KBM-7 (cell line): ENCODE results near the gene PBX3.

Source experiments
- DNase-seq: peaks from one replicate; pipeline ENCODE4 v3.0.0-alpha.2; 2015
- in situ Hi-C: fragments of 300-500 bp; cut with MboI; formaldehyde crosslinking; loops from 2 replicates; pipeline ENCODE4 v1.14.3; 2020; ENCODE audit warnings: low sequenced_read_pairs, low pct_unique_long_range_greater_than_20kb, mixed read lengths

PBX3 gene

GRCh38 chr9:125996791-125997190 lies 249.6 kb downstream of the PBX3 start:
- in situ Hi-C loops, result no loop called here
- no peak for DNase-seq

DNA sequence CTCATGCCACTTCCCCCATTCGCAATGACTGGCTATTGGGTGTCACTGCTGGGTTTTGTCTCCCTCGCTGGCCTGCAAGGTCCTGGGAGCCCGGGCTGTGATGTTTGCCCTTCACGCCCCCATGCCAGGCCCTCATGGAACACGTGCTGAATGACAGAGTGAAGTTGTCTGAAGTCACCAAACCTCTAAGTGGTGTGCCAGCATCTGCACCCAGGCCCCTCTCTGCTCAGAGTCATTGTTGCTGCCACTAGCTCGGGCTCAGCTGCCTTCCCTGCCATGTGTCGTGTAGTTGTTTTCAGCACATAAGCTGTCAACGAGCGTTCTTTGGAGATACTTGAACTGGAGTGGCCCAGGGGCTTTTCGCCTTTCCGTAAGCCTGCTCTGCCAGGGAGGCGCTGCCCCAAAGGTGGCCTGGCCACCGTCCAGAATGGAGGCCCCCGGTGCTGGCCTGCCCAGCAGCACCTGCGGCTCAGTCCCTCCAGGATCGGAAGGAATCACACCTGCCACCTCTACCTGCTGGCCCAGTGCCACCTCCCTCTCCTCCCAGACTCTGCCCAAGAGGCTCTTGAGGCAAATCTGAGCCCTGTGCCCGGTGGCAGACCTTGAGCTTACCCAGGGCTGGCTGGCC lies 250.1 kb downstream of the PBX3 start:
- in situ Hi-C loops, result no loop called here
- no peak for DNase-seq

GRCh38 chr9:125998837-125999503 lies 251.8 kb downstream of the PBX3 start:
- in situ Hi-C loops, result no loop called here
- DNase-seq, result no peak

DNA sequence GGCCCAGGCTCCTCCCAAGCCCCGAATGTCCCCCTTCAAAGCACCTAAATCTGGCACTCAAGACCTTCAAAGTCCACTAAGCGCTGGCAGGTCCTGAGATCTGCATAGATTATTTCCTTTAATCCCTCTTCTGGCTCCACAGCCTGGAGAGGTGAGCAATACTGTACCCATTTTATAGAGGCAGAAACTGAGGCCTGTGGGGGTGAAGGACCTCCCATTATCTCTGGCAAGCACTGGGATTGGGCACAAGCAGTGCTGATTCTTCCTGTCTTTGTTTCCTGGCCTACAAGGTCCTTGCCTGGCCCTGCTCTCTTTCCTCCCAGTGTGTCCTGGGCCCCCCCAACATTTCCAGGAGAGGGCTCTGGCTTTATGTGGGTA lies 252.3 kb downstream of the PBX3 start:
- no peak for DNase-seq
- in situ Hi-C loops, result no loop called here

GRCh38 chr9:126000256-126000655 lies 253.1 kb downstream of the PBX3 start:
- no peak for DNase-seq
- in situ Hi-C loops, result no loop called here

DNA sequence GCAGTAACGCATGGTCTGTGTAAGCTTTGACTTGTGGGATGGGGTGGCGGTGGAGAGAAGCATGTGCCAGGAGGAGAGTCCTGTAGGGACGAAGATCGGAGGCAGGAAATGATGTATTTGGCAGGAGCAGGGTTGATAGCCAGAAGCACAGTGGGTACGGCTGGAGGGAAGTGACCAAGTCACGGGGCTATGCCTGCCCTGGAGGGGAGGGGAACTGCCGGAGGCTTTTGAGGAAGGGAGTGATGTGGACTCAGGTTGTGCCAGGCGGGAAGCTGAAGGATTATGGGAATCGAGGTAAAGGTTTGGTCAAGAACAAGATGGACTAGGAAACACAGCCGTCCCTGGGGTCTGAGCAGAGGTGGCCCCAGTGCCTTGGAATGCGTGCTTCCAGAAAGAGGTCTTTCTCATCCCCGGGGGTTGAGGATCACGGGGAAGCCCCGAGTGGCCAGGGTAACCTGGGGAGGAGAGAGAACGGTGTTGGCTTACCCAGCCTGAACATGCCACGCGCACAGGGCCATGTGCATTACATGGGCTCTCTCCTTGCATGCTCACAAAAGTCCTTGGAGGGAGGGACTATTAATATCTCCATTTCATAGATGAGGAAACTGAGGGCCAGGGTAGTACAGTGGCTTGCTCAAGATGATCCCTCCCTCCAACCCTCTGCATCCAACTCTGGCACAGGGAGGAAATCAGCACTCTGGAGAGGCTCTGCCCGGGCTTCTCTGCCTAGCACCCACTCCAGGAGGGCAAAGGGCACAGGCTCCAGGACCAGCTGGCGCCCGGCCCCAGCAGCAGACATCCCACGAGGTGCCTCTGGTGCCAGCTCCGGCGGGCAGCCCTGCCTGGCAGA lies 253.8 kb downstream of the PBX3 start:
- in situ Hi-C loops, result no loop called here

GRCh38 chr9:126001581-126002225 lies 254.5 kb downstream of the PBX3 start:
- no peak for DNase-seq
- in situ Hi-C loops, result no loop called here

More for the DNA sequence above, 253.8 kb downstream of the PBX3 start:
- no peak for DNase-seq

DNA sequence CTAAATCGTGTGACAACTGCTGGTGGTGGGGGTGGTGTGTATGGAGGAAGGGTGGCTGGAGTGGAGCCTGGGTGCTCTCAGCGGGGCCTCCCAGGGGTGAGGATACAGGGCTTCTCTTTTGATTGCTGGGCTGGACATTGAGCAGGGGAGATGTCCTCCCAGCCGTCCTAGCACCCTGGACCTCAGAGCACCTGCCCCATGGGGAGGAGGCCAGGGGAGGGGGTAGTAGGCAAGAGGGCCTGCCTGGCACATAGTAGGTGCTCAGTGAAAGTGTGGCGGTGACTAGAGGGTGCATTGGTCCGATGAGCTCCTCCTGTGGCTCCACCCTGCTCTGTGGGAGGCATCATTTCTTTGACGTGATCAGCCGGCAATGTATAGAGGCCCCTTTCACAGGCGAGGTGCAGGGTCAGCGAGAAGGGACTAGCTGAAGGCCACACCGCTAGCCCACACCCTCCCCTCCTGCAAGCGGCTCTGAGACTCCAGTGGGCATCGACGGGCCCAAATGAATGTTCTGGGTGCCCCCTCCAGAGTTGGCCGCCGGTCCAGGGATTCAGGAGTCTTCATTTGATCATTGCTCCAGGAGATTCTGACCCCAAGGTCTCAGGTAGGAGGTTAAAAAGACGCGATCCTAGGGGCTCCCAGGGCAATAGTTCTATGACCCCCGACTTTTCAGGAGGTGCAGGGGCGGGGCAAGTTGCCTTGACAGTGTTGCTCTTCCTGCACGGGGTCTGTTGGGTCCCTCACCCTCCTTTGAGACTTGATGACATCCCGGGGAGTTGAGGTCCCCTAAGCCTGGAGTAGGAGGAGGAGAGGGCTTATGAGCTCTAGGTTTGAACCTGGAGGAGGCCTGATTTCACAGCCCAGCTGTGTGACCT lies 255.5 kb downstream of the PBX3 start:
- no peak for DNase-seq
- in situ Hi-C loops, result no loop called here

GRCh38 chr9:126009047-126009446 lies 261.9 kb downstream of the PBX3 start:
- DNase-seq, result peak; percentile 21
- in situ Hi-C loops, result no loop called here

DNA sequence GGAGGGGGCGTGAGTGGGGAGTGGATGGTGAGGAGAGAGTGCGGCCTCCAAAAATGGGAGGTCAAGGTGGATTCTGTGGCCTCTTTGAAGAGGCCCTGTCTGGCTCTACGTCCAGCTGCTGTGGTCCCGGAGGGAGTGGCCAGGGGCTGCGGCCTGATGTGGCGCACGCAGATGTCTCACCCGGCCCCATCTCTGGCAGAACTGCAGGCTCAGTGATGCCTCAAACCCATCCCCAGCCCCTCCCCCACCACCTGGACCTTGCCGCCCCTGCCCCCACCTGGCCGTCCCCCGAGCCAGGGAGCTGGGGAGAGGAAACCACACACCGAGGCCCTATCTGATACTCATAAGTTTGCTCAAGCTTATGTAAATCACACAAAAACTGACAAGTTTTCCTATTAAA lies 267.6 kb downstream of the PBX3 start:
- in situ Hi-C loops, result no loop called here
- no peak for DNase-seq

GRCh38 chr9:126015424-126015823 lies 268.3 kb downstream of the PBX3 start:
- in situ Hi-C loops, result no loop called here

GRCh38 chr9:126016579-126017290 lies 269.6 kb downstream of the PBX3 start:
- in situ Hi-C loops, result no loop called here
- no peak for DNase-seq

More at GRCh38 chr9:126015424-126015823, 268.3 kb downstream of the PBX3 start:
- no peak for DNase-seq
